AG04450 (cell line): ENCODE measurements around the gene EFCAB6. TPM values are rescaled to one million over a fixed set of nuclear protein-coding genes. Genes with fewer than 3 reads are reported as not detected.

ENCODE experiments used
- CTCF ChIA-PET: fragments of 300-600, 350-600 bp; formaldehyde crosslinking; extraction: SDS; loops from one replicate; lab custom pipeline; 2022; ENCODE audit warnings: antibody characterized with exemption, inconsistent platforms; lab: Charles Lee
- POLR2A ChIA-PET: fragments of 350-600 bp; formaldehyde crosslinking; extraction: SDS; loops from one replicate; lab custom pipeline; 2021; ENCODE audit warnings: antibody characterized with exemption, inconsistent platforms; lab: Yijun Ruan, JAX
- DNase-seq: peaks from one replicate; pipeline ENCODE4 v3.0.0-alpha.2; 2011; ENCODE audit warnings: low read depth, low spot score
- H3K27ac ChIP-seq: one replicate; pipeline ENCODE4 v1.5.1; 2012; ENCODE audit warnings: low read depth, low read length, control low read depth
- H3K27me3 ChIP-seq: one replicate; pipeline ENCODE4 v1.6.0; 2012; ENCODE audit warnings: low read length; ENCODE audit not compliant: control insufficient read depth, insufficient read depth
- H3K4me3 ChIP-seq: 2 replicates; pipeline ENCODE4 v1.5.1; 2011; ENCODE audit warnings: mild to moderate bottlenecking, low read depth, low read length, control low read depth
- H3K9me3 ChIP-seq: 2 replicates; pipeline ENCODE4 v1.5.1; 2012; ENCODE audit warnings: low read length; ENCODE audit not compliant: control insufficient read depth, insufficient read depth
- polyA plus RNA-seq: library from polyadenylated mRNA; depleted of rRNA; stranded (reverse); fragments of >200 nt; gene quantifications from 2 replicates; pipeline ENCODE4 v1.2.3, GENCODE V29; 2011
- TF ChIP-seq, protein P1 (sequence below): IDR thresholded peaks from 2 replicates; pipeline ENCODE4 v1.5.1; 2011; ENCODE audit warnings: low read depth, low read length, control low read depth, inconsistent platforms

EFCAB6 gene
- polyA plus RNA-seq, 1 experiment = 1.4 TPM

- no peak overlapping the region for H3K4me3 ChIP-seq
- H3K27ac ChIP-seq = no peak overlapping the region
- no peaks in the 10 kb centered on the region for H3K27me3 ChIP-seq
- ChIA-PET POLR2A (no interaction called here), CTCF (no interaction called here)
- TF ChIP-seq, protein P1, sequence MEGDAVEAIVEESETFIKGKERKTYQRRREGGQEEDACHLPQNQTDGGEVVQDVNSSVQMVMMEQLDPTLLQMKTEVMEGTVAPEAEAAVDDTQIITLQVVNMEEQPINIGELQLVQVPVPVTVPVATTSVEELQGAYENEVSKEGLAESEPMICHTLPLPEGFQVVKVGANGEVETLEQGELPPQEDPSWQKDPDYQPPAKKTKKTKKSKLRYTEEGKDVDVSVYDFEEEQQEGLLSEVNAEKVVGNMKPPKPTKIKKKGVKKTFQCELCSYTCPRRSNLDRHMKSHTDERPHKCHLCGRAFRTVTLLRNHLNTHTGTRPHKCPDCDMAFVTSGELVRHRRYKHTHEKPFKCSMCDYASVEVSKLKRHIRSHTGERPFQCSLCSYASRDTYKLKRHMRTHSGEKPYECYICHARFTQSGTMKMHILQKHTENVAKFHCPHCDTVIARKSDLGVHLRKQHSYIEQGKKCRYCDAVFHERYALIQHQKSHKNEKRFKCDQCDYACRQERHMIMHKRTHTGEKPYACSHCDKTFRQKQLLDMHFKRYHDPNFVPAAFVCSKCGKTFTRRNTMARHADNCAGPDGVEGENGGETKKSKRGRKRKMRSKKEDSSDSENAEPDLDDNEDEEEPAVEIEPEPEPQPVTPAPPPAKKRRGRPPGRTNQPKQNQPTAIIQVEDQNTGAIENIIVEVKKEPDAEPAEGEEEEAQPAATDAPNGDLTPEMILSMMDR = no peak
- no peak for DNase-seq
- no peaks in the 10 kb centered on the region for H3K9me3 ChIP-seq
Observed at GRCh38 chr22:43723816-43724215, 88.3 kb downstream of the EFCAB6 start.

DNA sequence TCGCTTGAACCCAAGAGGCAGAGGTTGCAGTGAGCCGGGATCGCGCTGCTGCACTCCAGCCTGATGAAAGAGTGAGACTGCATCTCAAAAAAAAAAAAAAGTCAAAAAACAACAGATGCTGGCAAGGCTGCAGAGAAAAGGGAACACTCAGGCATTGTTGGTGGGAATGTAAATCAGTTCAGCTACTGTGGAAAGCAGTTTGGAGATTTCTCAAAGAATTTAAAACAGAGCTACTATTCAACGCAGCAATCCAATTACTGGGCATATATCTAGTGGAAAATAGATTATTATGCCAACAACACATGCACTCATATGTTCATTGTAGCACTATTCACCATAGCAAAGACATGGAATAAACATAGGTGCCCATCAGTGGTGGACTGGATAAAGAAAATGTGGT is 89.7 kb downstream of the EFCAB6 start:
- POLR2A ChIA-PET = no interaction called here
- TF ChIP-seq, protein P1 = no peak
- CTCF ChIA-PET = no interaction called here

GRCh38 chr22:43720716-43721115 is 91.4 kb downstream of the EFCAB6 start:
- CTCF ChIA-PET = no interaction called here
- no peaks in the 10 kb centered on the region for H3K27me3 ChIP-seq
- no peak overlapping the region for H3K27ac ChIP-seq
- TF ChIP-seq, protein P1 = no peak
- no peak for DNase-seq
- H3K4me3 ChIP-seq = no peak overlapping the region
- H3K9me3 ChIP-seq = no peaks in the 10 kb centered on the region
- POLR2A ChIA-PET = no interaction called here

More for the DNA sequence above, 89.7 kb downstream of the EFCAB6 start:
- DNase-seq = no peak
- H3K9me3 ChIP-seq = no peaks in the 10 kb centered on the region
- no peak overlapping the region for H3K27ac ChIP-seq
- H3K4me3 ChIP-seq = no peak overlapping the region
- no peaks in the 10 kb centered on the region for H3K27me3 ChIP-seq

DNA sequence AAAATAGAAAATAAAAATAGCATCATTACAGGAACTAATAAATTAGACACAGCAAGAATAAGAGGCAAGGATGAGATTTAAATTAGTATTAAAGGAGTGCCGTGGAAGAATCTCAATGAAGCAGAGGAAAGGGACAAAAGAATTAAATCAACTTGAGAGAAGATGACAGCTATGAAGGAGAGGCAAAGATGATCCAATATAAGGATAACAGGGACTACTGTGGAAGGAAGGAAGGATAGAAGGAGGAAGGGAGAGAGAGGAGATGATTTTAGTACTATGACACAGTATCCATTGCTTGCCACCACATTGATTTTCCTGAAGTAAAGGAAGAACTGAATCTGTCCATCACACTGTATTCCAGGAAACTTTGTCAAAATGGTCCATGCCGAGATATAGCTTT is 98.0 kb downstream of the EFCAB6 start:
- Histone ChIP-seq H3K9me3 (no peaks in the 10 kb centered on the region), H3K27me3 (no peaks in the 10 kb centered on the region), H3K4me3 (no peak overlapping the region), H3K27ac (no peak overlapping the region)
- CTCF ChIA-PET = no interaction called here
- POLR2A ChIA-PET = no interaction called here
- no peak for DNase-seq
- TF ChIP-seq, protein P1 = no peak

- Histone ChIP-seq H3K27me3 (no peaks in the 10 kb centered on the region), H3K27ac (no peak overlapping the region), H3K9me3 (no peaks in the 10 kb centered on the region), H3K4me3 (no peak overlapping the region)
- no peak for DNase-seq
- TF ChIP-seq, protein P1 = no peak
- ChIA-PET POLR2A (no interaction called here), CTCF (interaction anchor here (0.6 kb wide), 1 partner anchor 15 kb away, joined by 4 read pairs; no protein-coding TSS in a partner anchor)
Observed at GRCh38 chr22:43711681-43712080, 100.4 kb downstream of the EFCAB6 start.
